CD8-positive, alpha-beta memory T cell (primary cell): ENCODE measurements around the gene FSCN2. TPM values are rescaled to one million over a fixed set of nuclear protein-coding genes. Genes with fewer than 3 reads are reported as not detected.

ENCODE experiments used
- CTCF ChIA-PET: fragments of 350-600 bp; sonication (Branson Sonifier 250); formaldehyde crosslinking; loops from one replicate; lab custom pipeline; 2021; ENCODE audit warnings: antibody characterized with exemption; lab: Charles Lee
- POLR2A ChIA-PET: fragments of 350-600 bp; sonication (Branson Sonifier 250); formaldehyde crosslinking; loops from one replicate; lab custom pipeline; 2021; ENCODE audit warnings: antibody characterized with exemption; lab: Charles Lee
- DNase-seq, 5 donors: peaks; one replicate each; pipeline versions ENCODE4 v3.0.0 to v3.0.0-alpha.2; 2020 to 2022; ENCODE audit warnings: mixed read lengths in 1 of 5
- H3K27ac ChIP-seq: one replicate; pipeline ENCODE4 v1.7.0; 2013; ENCODE audit warnings: low read depth, mild to moderate bottlenecking, low read length, moderate library complexity
- H3K27me3 ChIP-seq: 2 replicates; pipeline ENCODE4 v1.7.0; 2013; ENCODE audit warnings: low read length, mild to moderate bottlenecking; ENCODE audit not compliant: insufficient read depth, poor library complexity, severe bottlenecking
- H3K36me3 ChIP-seq: 2 replicates; pipeline ENCODE4 v1.7.0; 2013; ENCODE audit warnings: mild to moderate bottlenecking, low read length, moderate library complexity; ENCODE audit not compliant: insufficient read depth
- H3K4me1 ChIP-seq: 2 replicates; pipeline ENCODE4 v1.7.0; 2013; ENCODE audit warnings: mild to moderate bottlenecking, low read length, moderate library complexity; ENCODE audit not compliant: insufficient read depth
- H3K4me3 ChIP-seq: 2 replicates; pipeline ENCODE4 v1.7.0; 2013; ENCODE audit warnings: mild to moderate bottlenecking, low read length
- H3K9me3 ChIP-seq: 2 replicates; pipeline ENCODE4 v1.7.0; 2013; ENCODE audit warnings: mild to moderate bottlenecking, low read length
- H3K27ac Mint-ChIP-seq, 8 donors: one replicate each; pipeline ENCODE4 v1.8.0; 2020 to 2021; ENCODE audit warnings: mixed read lengths in 8 of 8, mild to moderate bottlenecking in 6 of 8, inconsistent platforms in 3 of 8, moderate library complexity in 3 of 8
- H3K27me3 Mint-ChIP-seq, 2 donors: one replicate each; pipeline ENCODE4 v1.8.0; 2020 to 2021; ENCODE audit warnings: mixed read lengths in 2 of 2, mild to moderate bottlenecking in 1 of 2, moderate library complexity in 1 of 2
- H3K36me3 Mint-ChIP-seq, 3 donors: one replicate each; pipeline ENCODE4 v1.8.0; 2020 to 2021; ENCODE audit warnings: mixed read lengths in 3 of 3, inconsistent platforms in 1 of 3, mild to moderate bottlenecking in 1 of 3
- H3K4me1 Mint-ChIP-seq, 3 donors: one replicate each; pipeline ENCODE4 v1.8.0; 2020 to 2021; ENCODE audit warnings: mixed read lengths in 3 of 3, inconsistent platforms in 1 of 3, mild to moderate bottlenecking in 1 of 3
- H3K4me3 Mint-ChIP-seq, 7 donors: one replicate each; pipeline ENCODE4 v1.8.0; 2020 to 2021; ENCODE audit warnings: mixed read lengths in 7 of 7, mild to moderate bottlenecking in 6 of 7, moderate library complexity in 4 of 7, inconsistent platforms in 2 of 7
- H3K9me3 Mint-ChIP-seq, 5 donors: one replicate each; pipeline ENCODE4 v1.8.0; 2020 to 2022; ENCODE audit warnings: mixed read lengths in 5 of 5, mild to moderate bottlenecking in 3 of 5, moderate library complexity in 2 of 5, inconsistent platforms in 1 of 5
- polyA plus RNA-seq: library from polyadenylated mRNA; unstranded; fragments of 300-500 nt; fragmentation: Illumina TruSeq; gene quantifications from one replicate; pipeline ENCODE4 v1.2.3, GENCODE V29; 2021
- total RNA-seq, 2 experiments: library from RNA; stranded (reverse); gene quantifications; one replicate each; pipeline ENCODE4 v1.2.3, GENCODE V29; 2021

Gene FSCN2
- total and polyA plus RNA-seq, 3 experiments from 2014 or later, result 0.46 to 0.49 TPM; not detected in 1

GRCh38 chr17:81551458-81552243 is 23.5 kb downstream of the FSCN2 start:
- Histone ChIP-seq H3K9me3 (no peaks in the 10 kb centered on the region), H3K36me3 (no peaks in the 10 kb centered on the region), H3K4me3 (peak overlapping the region; percentile 75), H3K27me3 (no peaks in the 10 kb centered on the region), H3K27ac (peak overlapping the region; percentile 77), H3K4me1 (peaks cover 22% of the 10 kb centered on the region)
- peak in 1 of 5 donors; percentile 57 for DNase-seq
- peaks cover 0 to 3% of the 10 kb centered on the region in 2 donors for H3K27me3 Mint-ChIP-seq
- peaks cover 30 to 43% (median 32%) of the 10 kb centered on the region in 3 donors for H3K4me1 Mint-ChIP-seq
- H3K27ac Mint-ChIP-seq, result peak overlapping the region in 7 of 8 donors; percentile 50 to 89 (median 78)
- POLR2A ChIA-PET, result interaction anchor here (0.9 to 1.4 kb wide), 4 partner anchors 33 to 41 kb away, joined by 3 to 9 read pairs (median 6); partner anchors contain the start of gene ACTG1
- CTCF ChIA-PET, result interaction anchor here (0.8 to 2.2 kb wide), 4 partner anchors 33 to 310 kb away, joined by 3 to 16 read pairs (median 6); no protein-coding TSS in a partner anchor
- peak overlapping the region; percentile 80 to 95 (median 86) for H3K4me3 Mint-ChIP-seq
- H3K36me3 Mint-ChIP-seq, result peaks cover 0 to 45% (median 0%) of the 10 kb centered on the region in 3 donors
- H3K9me3 Mint-ChIP-seq, result no peaks in the 10 kb centered on the region

DNA sequence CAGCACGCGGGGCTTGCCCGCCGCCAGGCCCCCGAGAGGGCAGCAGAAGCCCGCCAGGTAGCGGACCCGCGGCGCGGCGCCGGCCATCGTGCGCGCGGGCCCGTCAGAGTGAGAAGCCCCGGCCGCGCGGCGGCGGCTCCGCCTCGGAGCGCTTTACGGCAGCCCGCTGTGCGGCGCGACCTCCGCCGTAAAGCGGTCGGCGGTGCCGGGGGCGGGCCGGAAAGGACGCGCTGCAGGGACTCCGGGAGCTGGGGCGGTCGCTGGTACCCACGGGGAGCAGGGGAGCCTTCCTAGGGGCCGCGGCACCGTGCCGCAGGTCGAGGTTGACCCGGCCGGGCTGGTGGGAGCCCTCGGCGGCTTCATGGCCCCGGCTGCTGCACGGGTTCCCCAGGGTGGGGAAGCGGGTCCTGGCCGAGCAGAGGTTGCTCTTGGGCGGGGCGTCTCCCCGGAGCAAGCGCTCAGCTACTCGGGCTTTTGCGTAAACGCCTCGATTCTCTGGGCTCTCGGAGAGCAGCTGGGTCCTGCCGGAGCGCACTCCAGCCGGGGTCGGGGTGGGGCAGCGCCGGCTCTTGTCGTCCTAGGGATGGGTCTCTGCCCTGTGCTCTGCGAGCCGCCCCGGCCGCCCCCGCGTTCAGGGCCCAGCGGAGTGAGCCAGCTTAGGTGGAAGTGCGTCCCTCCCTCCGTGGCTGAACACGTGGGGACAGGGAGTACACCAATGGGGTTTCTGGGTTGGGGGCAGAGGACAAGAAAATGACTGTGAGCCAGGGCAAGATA is 24.3 kb downstream of the FSCN2 start, which contains the start of gene FAAP100:
Gene FAAP100, minus strand, starts transcription at position 110 of the 774 bp plus-strand sequence. Its CDS starts 23 bp downstream, at position 87.
- Mint-ChIP-seq H3K27me3 (peaks cover 0 to 3% of the 10 kb centered on the region in 2 donors), H3K36me3 (peaks cover 0 to 43% (median 2%) of the 10 kb centered on the region in 3 donors), H3K4me3 (peak within 1 kb of the TSS; percentile 85 to 95 (median 90)), H3K9me3 (no peaks in the 10 kb centered on the region), H3K27ac (peak within 1 kb of the TSS; percentile 82 to 98 (median 94)), H3K4me1 (peaks cover 30 to 43% (median 32%) of the 10 kb centered on the region in 3 donors)
- CTCF ChIA-PET, result interaction anchor here (0.8 to 2.2 kb wide), 5 partner anchors 34 to 309 kb away, joined by 3 to 16 read pairs (median 3); no protein-coding TSS in a partner anchor
- Histone ChIP-seq H3K27me3 (no peaks in the 10 kb centered on the region), H3K36me3 (no peaks in the 10 kb centered on the region), H3K27ac (peak within 1 kb of the TSS; percentile 77), H3K4me1 (peaks cover 22% of the 10 kb centered on the region), H3K4me3 (peak within 1 kb of the TSS; percentile 75), H3K9me3 (no peaks in the 10 kb centered on the region)
- DNase-seq, result peak; percentile 74 to 88 (median 84)
- POLR2A ChIA-PET, result interaction anchor here (0.7 to 1.4 kb wide), 7 partner anchors 34 to 330 kb away, joined by 3 to 9 read pairs (median 4); partner anchors contain the start of genes ACTG1, ARL16, CEP131 and HGS

- Histone ChIP-seq H3K36me3 (no peaks in the 10 kb centered on the region), H3K4me3 (peak overlapping the region; percentile 75), H3K27ac (peak overlapping the region; percentile 77), H3K4me1 (peaks cover 22% of the 10 kb centered on the region), H3K27me3 (no peaks in the 10 kb centered on the region), H3K9me3 (no peaks in the 10 kb centered on the region)
- Mint-ChIP-seq H3K9me3 (no peaks in the 10 kb centered on the region), H3K27me3 (peaks cover 0 to 3% of the 10 kb centered on the region in 2 donors), H3K36me3 (peaks cover 0 to 42% (median 2%) of the 10 kb centered on the region in 3 donors), H3K27ac (peak overlapping the region; percentile 82 to 98 (median 94)), H3K4me3 (peak overlapping the region; percentile 85 to 95 (median 90)), H3K4me1 (peaks cover 30 to 43% (median 32%) of the 10 kb centered on the region in 3 donors)
- peak; percentile 69 to 83 (median 72) for DNase-seq
- ChIA-PET POLR2A (interaction anchor here (0.6 to 1.4 kb wide), 6 partner anchors 38 to 330 kb away, joined by 3 to 8 read pairs (median 4); partner anchors contain the start of genes ARL16, CEP131, HGS and NPLOC4), CTCF (interaction anchor here (0.9 to 2.2 kb wide), 3 partner anchors 34 to 68 kb away, joined by 3 to 16 read pairs (median 8); no protein-coding TSS in a partner anchor)
Observed at GRCh38 chr17:81553018-81553615, 24.9 kb downstream of the FSCN2 start.

DNA sequence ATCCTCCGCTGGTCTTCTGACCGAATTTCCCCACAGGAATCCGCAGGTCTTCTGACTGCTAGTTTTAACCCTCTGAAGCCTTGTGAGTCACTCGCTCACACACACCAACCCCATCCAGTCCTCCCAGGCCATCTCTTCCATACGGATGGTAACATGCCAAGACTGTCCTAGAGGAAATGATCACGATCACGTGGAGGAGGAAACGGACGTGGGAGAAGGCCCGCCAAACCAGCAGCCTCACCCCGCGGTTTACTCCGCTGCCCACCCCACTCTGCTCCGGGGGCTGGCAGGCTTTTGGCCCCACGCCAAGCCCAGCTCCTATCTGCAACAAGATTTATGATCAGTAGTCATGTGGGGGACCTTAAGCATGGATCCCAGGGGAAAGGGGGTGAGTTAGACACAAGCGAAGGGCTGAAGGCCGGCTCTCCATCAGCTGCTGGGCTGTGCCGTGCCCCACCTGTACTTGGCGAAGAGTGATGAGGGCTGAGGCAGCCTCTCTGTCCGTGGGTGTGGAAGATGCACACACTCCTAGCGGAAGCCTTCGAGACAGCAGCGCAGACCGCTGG is 25.5 kb downstream of the FSCN2 start:
- Mint-ChIP-seq H3K4me3 (peak overlapping the region; percentile 85 to 95 (median 90)), H3K9me3 (no peaks in the 10 kb centered on the region), H3K36me3 (peaks cover 0 to 41% (median 3%) of the 10 kb centered on the region in 3 donors), H3K4me1 (peaks cover 30 to 43% (median 32%) of the 10 kb centered on the region in 3 donors), H3K27ac (peak overlapping the region; percentile 82 to 98 (median 94)), H3K27me3 (peaks cover 0 to 3% of the 10 kb centered on the region in 2 donors)
- H3K9me3 ChIP-seq, result no peaks in the 10 kb centered on the region
- H3K27ac ChIP-seq, result peak overlapping the region; percentile 77
- H3K4me1 ChIP-seq, result peaks cover 22% of the 10 kb centered on the region
- peak overlapping the region; percentile 75 for H3K4me3 ChIP-seq
- no peaks in the 10 kb centered on the region for H3K27me3 ChIP-seq
- H3K36me3 ChIP-seq, result no peaks in the 10 kb centered on the region
- peak in 2 of 5 donors; percentile 27 for DNase-seq
- ChIA-PET CTCF (interaction anchor here (0.8 to 0.9 kb wide), 2 partner anchors 48 to 315 kb away, joined by 3 read pairs; partner anchors contain the start of genes NDUFAF8 and TEPSIN), POLR2A (interaction anchor here (0.5 to 0.6 kb wide), 2 partner anchors 56 to 83 kb away, joined by 3 to 6 read pairs; partner anchors contain the start of gene NPLOC4)

DNA sequence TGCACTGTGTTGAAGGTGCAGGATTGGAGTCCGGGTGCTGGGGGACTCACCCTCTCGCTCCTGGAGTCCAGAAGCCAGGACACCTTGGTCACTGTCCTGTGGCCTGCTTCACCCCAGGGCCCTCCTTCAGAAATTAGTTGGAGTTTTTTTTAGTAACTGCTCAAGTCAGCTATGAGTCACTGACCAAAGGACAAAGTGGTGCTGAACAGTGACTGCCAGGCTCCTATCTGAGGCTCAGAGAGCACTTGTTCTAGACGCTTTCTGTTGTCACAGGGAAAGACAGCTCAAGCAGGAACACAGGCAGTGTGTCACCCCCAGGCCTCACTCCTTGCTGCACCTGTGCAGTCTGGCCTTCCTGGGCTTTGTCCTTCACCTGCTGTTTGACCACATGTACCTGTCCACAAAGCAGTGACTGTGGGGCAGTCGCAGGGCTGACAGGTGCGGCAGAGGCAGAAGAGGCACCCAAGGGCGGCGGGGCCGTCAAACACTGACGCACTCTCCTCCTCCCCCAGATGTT is 28.1 kb downstream of the FSCN2 start:
- no peaks in the 10 kb centered on the region for H3K27me3 ChIP-seq
- POLR2A ChIA-PET, result no interaction called here
- Mint-ChIP-seq H3K27me3 (peaks cover 0 to 2% of the 10 kb centered on the region in 2 donors), H3K4me1 (peaks cover 21 to 23% (median 21%) of the 10 kb centered on the region in 3 donors), H3K4me3 (no peak overlapping the region), H3K36me3 (peaks cover 0 to 41% (median 6%) of the 10 kb centered on the region in 3 donors), H3K9me3 (no peaks in the 10 kb centered on the region), H3K27ac (peak overlapping the region in 1 of 8 donors; percentile 65)
- H3K36me3 ChIP-seq, result no peaks in the 10 kb centered on the region
- CTCF ChIA-PET, result interaction anchor here (3.6 kb wide), 1 partner anchor 37 kb away, joined by 11 read pairs; no protein-coding TSS in a partner anchor
- peaks cover 17% of the 10 kb centered on the region for H3K4me1 ChIP-seq
- no peak overlapping the region for H3K4me3 ChIP-seq
- no peak for DNase-seq
- no peaks in the 10 kb centered on the region for H3K9me3 ChIP-seq
- no peak overlapping the region for H3K27ac ChIP-seq

GRCh38 chr17:81556863-81557262 is 28.7 kb downstream of the FSCN2 start:
- DNase-seq, result no peak
- CTCF ChIA-PET, result interaction anchor here (3.6 kb wide), 1 partner anchor 38 kb away, joined by 11 read pairs; no protein-coding TSS in a partner anchor
- Mint-ChIP-seq H3K27me3 (no peaks in the 10 kb centered on the region), H3K4me3 (no peak overlapping the region), H3K36me3 (peaks cover 0 to 44% (median 7%) of the 10 kb centered on the region in 3 donors), H3K4me1 (peaks cover 17 to 19% (median 18%) of the 10 kb centered on the region in 3 donors), H3K9me3 (no peaks in the 10 kb centered on the region), H3K27ac (no peak overlapping the region)
- peaks cover 14% of the 10 kb centered on the region for H3K4me1 ChIP-seq
- POLR2A ChIA-PET, result no interaction called here
- no peak overlapping the region for H3K4me3 ChIP-seq
- H3K27me3 ChIP-seq, result no peaks in the 10 kb centered on the region
- no peak overlapping the region for H3K27ac ChIP-seq
- H3K9me3 ChIP-seq, result no peaks in the 10 kb centered on the region
- no peaks in the 10 kb centered on the region for H3K36me3 ChIP-seq
